MCF 10A (cell line): ENCODE data around the gene GDPD3. TPM values are rescaled to one million over a fixed set of nuclear protein-coding genes. Genes with fewer than 3 reads are reported as not detected.

Source experiments
- BruUV-seq: library from RNA; stranded (reverse); fragments of 400-500 nt; replicated peaks from 2 replicates; lab custom pipeline; 2021; lab: Mats Ljungman, UMichigan
- CTCF ChIA-PET: fragments of 300-600 bp; sonication (Branson Sonifier 250); formaldehyde crosslinking; extraction: SDS; loops from one replicate; lab custom pipeline; 2021; ENCODE audit warnings: antibody characterized with exemption, inconsistent platforms; lab: Yijun Ruan, JAX
- POLR2A ChIA-PET: fragments of 300-600, 350-650 bp; sonication (Branson Sonifier 250); formaldehyde crosslinking; extraction: SDS; loops from one replicate; lab custom pipeline; 2020; ENCODE audit warnings: antibody characterized with exemption, inconsistent platforms; lab: Yijun Ruan, JAX
- DNase-seq: peaks from one replicate; pipeline ENCODE4 v3.0.0-alpha.2; 2018; ENCODE audit not compliant: unreplicated experiment
- H3K27ac Mint-ChIP-seq: one replicate; pipeline ENCODE4 v1.8.0; 2022; ENCODE audit warnings: mild to moderate bottlenecking, low read depth, mixed read lengths; ENCODE audit not compliant: unreplicated experiment
- H3K27me3 Mint-ChIP-seq: one replicate; pipeline ENCODE4 v1.8.0; 2022; ENCODE audit warnings: mixed read lengths; ENCODE audit not compliant: insufficient read depth, unreplicated experiment
- H3K36me3 Mint-ChIP-seq: one replicate; pipeline ENCODE4 v1.8.0; 2022; ENCODE audit warnings: mild to moderate bottlenecking, moderate library complexity, mixed read lengths; ENCODE audit not compliant: insufficient read depth, unreplicated experiment
- H3K4me1 Mint-ChIP-seq: one replicate; pipeline ENCODE4 v1.8.0; 2022; ENCODE audit warnings: mixed read lengths; ENCODE audit not compliant: insufficient read depth, unreplicated experiment
- H3K4me3 Mint-ChIP-seq: one replicate; pipeline ENCODE4 v1.8.0; 2022; ENCODE audit warnings: mild to moderate bottlenecking, moderate library complexity, mixed read lengths; ENCODE audit not compliant: unreplicated experiment
- H3K9me3 Mint-ChIP-seq: one replicate; pipeline ENCODE4 v1.8.0; 2022; ENCODE audit warnings: mixed read lengths; ENCODE audit not compliant: unreplicated experiment
- intact Hi-C: fragments of 100-400 bp; cut with micrococcal nuclease; formaldehyde crosslinking; loops from 2 replicates; pipeline ENCODE4 v1.14.1; 2022
- total RNA-seq: library from RNA; stranded (reverse); gene quantifications from 2 replicates; pipeline ENCODE4 v1.2.3, GENCODE V29; 2022
- TF ChIP-seq, protein P1 (sequence below): fragments of 200-600 bp; IDR thresholded peaks from one replicate; pipeline ENCODE4 v1.8.0; 2022; ENCODE audit warnings: antibody characterized with exemption, mild to moderate bottlenecking; ENCODE audit not compliant: unreplicated experiment

Gene GDPD3
- total RNA-seq, 1 experiment from 2014 or later: 0.49 TPM

DNA sequence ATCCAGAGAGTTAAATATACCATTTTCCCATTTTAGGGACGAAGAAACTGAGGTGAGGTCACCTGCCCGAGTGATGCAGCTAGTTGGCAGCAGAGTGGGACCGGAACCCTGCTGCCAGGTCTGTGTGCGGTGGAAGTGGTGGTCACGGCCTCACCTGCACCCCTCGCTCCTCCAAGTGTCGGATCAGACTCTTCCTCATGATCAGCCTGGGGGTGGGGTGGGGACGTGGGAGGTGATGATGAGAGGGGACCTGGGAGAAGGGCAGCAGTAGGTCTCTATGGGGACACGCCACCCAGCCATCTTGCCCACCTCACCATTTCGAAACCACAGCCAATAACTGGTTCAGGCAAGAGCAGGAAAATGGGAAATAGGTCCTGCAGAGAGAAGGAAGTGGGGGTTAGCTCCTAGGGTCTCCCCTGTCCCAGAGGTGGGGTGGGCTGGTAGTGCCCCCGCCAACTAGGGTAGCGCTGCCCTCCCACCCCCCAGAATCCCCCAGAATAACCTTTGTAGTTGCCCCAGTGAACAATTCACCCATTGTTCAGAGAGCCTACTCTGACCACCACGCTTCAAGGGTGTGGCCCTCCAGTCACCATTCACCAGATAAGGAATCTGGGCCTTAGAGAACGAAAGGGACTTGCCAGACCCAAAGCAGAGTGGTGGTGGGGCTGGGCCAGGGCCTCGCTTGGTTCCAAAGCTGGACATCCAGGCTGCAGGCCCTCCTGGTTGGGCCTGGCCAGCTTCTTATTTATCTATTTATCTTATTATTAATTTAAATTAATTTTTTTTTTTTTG, 5.1 kb downstream of the GDPD3 start:
- TF ChIP-seq, protein P1, sequence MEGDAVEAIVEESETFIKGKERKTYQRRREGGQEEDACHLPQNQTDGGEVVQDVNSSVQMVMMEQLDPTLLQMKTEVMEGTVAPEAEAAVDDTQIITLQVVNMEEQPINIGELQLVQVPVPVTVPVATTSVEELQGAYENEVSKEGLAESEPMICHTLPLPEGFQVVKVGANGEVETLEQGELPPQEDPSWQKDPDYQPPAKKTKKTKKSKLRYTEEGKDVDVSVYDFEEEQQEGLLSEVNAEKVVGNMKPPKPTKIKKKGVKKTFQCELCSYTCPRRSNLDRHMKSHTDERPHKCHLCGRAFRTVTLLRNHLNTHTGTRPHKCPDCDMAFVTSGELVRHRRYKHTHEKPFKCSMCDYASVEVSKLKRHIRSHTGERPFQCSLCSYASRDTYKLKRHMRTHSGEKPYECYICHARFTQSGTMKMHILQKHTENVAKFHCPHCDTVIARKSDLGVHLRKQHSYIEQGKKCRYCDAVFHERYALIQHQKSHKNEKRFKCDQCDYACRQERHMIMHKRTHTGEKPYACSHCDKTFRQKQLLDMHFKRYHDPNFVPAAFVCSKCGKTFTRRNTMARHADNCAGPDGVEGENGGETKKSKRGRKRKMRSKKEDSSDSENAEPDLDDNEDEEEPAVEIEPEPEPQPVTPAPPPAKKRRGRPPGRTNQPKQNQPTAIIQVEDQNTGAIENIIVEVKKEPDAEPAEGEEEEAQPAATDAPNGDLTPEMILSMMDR: no peak
- ChIA-PET CTCF (interaction anchor here (0.6 kb wide), 1 partner anchor 533 kb away, joined by 6 read pairs; no protein-coding TSS in a partner anchor), POLR2A (no interaction called here)
- Mint-ChIP-seq H3K36me3 (no peaks in the 10 kb centered on the region), H3K27me3 (no peaks in the 10 kb centered on the region), H3K27ac (no peak overlapping the region), H3K4me1 (peaks cover 12% of the 10 kb centered on the region), H3K9me3 (no peaks in the 10 kb centered on the region), H3K4me3 (no peak overlapping the region)
- BruUV-seq: no TSS peak
- no peak for DNase-seq
- intact Hi-C loops: no loop called here

DNA sequence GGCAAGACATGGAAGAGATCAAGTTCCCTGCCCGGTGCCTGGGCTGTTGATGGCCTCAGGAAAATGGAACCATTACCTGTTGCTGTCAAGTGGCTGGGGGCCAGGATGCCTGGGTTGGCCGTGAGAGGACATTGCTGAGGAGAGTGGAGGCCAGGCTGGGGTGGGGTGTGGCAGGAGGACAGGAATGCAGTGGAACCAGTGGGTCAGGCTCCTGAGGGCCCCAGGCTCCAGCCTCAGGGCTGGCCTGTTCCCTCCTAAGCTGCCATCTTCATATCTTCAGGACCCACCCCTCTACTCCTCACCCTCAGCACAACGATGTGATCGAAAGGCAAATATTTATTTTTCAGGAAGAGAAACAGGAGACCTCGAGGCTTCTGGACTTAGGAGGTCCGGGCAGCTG, 8.8 kb downstream of the GDPD3 start:
- TF ChIP-seq, protein P1: no peak
- intact Hi-C loops: no loop called here
- H3K36me3 Mint-ChIP-seq: no peaks in the 10 kb centered on the region
- peaks cover 6% of the 10 kb centered on the region for H3K4me1 Mint-ChIP-seq
- no TSS peak for BruUV-seq
- no peaks in the 10 kb centered on the region for H3K27me3 Mint-ChIP-seq
- DNase-seq: no peak
- H3K27ac Mint-ChIP-seq: no peak overlapping the region
- ChIA-PET POLR2A (interaction anchor here (1.3 kb wide), 1 partner anchor 19 kb away, joined by 3 read pairs; the partner anchor contains the start of gene MAPK3), CTCF (interaction anchor here (0.6 to 2.8 kb wide), 3 partner anchors 8 to 12 kb away, joined by 3 to 16 read pairs (median 14); partner anchors contain the start of genes GDPD3 and TBX6)
- H3K4me3 Mint-ChIP-seq: no peak overlapping the region
- H3K9me3 Mint-ChIP-seq: no peaks in the 10 kb centered on the region

DNA sequence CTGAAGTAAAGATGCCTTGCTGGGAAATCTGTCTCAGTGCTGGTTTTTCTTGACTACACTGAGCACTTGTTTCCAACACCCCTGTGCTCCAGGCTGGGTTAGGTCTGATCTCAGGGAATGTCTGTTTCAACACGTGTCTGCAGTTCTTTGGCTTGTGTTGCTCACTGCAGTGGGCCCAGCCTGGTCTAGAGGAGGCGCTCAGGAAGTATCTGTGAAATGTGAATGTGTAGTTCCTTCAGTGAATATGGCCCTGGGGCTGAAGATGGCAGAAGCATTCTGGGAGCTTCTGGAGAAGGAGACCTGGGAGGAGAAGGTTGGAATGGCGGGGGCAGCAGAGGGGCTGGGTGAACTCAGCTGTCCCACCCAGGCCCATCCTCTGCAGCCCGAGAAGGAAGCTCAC, 9.2 kb downstream of the GDPD3 start:
- Mint-ChIP-seq H3K36me3 (no peaks in the 10 kb centered on the region), H3K4me3 (no peak overlapping the region), H3K27ac (no peak overlapping the region), H3K27me3 (no peaks in the 10 kb centered on the region), H3K9me3 (no peaks in the 10 kb centered on the region), H3K4me1 (peaks cover 6% of the 10 kb centered on the region)
- ChIA-PET POLR2A (no interaction called here), CTCF (interaction anchor here (2.8 kb wide), 2 partner anchors 9 to 12 kb away, joined by 14 to 16 read pairs; partner anchors contain the start of genes GDPD3 and TBX6)
- DNase-seq: no peak
- intact Hi-C loops: no loop called here
- no TSS peak for BruUV-seq
- TF ChIP-seq, protein P1: no peak

DNA sequence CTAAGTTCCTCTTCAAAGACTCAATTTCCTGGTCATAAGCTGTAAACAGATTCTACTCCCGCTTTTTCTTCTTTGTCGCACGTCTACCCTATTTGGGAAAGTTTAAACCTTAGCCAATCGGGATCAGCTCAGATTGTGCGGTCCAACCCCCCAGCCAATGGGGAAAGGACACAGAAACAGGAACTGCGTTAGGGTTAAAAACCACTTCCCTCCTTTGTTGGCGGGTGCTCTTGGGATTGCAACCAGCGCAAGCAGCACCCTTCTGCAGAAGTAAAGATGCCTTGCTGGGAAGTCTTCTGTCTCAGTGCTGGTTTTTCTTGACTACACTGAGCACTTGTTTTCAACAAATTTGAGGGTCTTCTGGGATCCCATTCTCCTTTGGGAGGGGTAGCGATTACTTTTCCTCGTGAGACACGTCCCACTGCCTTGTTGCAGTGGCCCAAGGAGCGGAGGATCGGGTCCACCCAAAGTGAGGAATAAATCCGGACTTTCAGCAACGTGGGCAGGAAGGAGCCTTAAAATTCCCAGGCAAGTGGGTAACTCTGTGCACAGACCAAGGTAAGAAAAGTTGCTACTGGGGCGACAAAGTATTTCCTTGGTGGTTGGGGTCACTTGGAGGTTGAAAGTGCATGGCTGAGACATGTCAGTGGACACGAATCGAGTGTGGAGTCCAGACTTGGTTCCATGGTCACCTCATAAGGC, 16.3 kb downstream of the GDPD3 start:
- H3K4me1 Mint-ChIP-seq: peaks cover 25% of the 10 kb centered on the region
- intact Hi-C loops: loop anchor here (10.0 kb wide), 1 partner anchor 308 kb away; the partner anchor contains the start of gene ZNF771
- POLR2A ChIA-PET: interaction anchor here (1.3 to 1.8 kb wide), 4 partner anchors 20 to 55 kb away, joined by 4 to 12 read pairs (median 6); partner anchors contain the start of gene ALDOA
- no TSS peak for BruUV-seq
- CTCF ChIA-PET: no interaction called here
- DNase-seq: no peak
- peaks cover 12% of the 10 kb centered on the region for H3K36me3 Mint-ChIP-seq
- H3K9me3 Mint-ChIP-seq: no peaks in the 10 kb centered on the region
- TF ChIP-seq, protein P1: no peak
- H3K27ac Mint-ChIP-seq: peak overlapping the region; percentile 91
- peak overlapping the region; percentile 66 for H3K4me3 Mint-ChIP-seq
- H3K27me3 Mint-ChIP-seq: no peaks in the 10 kb centered on the region
